ENCODE measurements around the gene AQP12B. TPM values are rescaled to one million over a fixed set of nuclear protein-coding genes. Genes with fewer than 3 reads are reported as not detected.

AQP12B gene
- total RNA-seq, 1 experiment from 2014 or later: not detected

GRCh38 chr2:240655931-240656886, 26.5 kb downstream of the AQP12B start:
- H3K4me3 Mint-ChIP-seq (ENCODE audit: unreplicated experiment): no peak overlapping the region
- Histone ChIP-seq H3K36me3 (ENCODE audit: control insufficient read depth, insufficient read depth, low read length) (no peaks in the 10 kb centered on the region), H3K9me3 (no peaks in the 10 kb centered on the region), H3K4me1 (no peaks in the 10 kb centered on the region), H3K27me3 (replicated peaks; ENCODE audit: control insufficient read depth, insufficient read depth, low read length) (no peaks in the 10 kb centered on the region), H3K4me3 (ENCODE audit: low read depth, low read length) (no peak overlapping the region)
- no TSS peak for BruUV-seq (replicated peaks)
- no peaks in the 10 kb centered on the region for H3K36me3 Mint-ChIP-seq (ENCODE audit: insufficient read depth, unreplicated experiment)
- no peak overlapping the region for H3K27ac Mint-ChIP-seq (ENCODE audit: unreplicated experiment)
- no peak for TF ChIP-seq CTCF (IDR thresholded peaks at IDR 0.05; ENCODE audit: insufficient read depth in 1 of 2, low read depth in 1 of 2, low read length in 1 of 2, severe bottlenecking in 1 of 2, unreplicated experiment in 1 of 2)
- DNase-seq: no peak
- H3K4me1 Mint-ChIP-seq (ENCODE audit: low read depth, unreplicated experiment): no peaks in the 10 kb centered on the region
- CTCF ChIA-PET: no interaction called here
- no peaks in the 10 kb centered on the region for H3K9me3 Mint-ChIP-seq (ENCODE audit: unreplicated experiment)
- intact Hi-C loops (cut with micrococcal nuclease; ENCODE audit: unreplicated experiment): no loop called here
- H3K27me3 Mint-ChIP-seq (ENCODE audit: insufficient read depth, unreplicated experiment): peaks cover 16% of the 10 kb centered on the region
- POLR2A ChIA-PET: no interaction called here

GRCh38 chr2:240651185-240651584, 31.5 kb downstream of the AQP12B start:
- Histone ChIP-seq H3K9me3 (no peaks in the 10 kb centered on the region), H3K4me1 (no peaks in the 10 kb centered on the region), H3K27me3 (replicated peaks; ENCODE audit: control insufficient read depth, insufficient read depth, low read length) (no peaks in the 10 kb centered on the region), H3K4me3 (ENCODE audit: low read depth, low read length) (no peak overlapping the region), H3K36me3 (ENCODE audit: control insufficient read depth, insufficient read depth, low read length) (no peaks in the 10 kb centered on the region)
- no peaks in the 10 kb centered on the region for H3K36me3 Mint-ChIP-seq (ENCODE audit: insufficient read depth, unreplicated experiment)
- intact Hi-C loops (cut with micrococcal nuclease; ENCODE audit: unreplicated experiment): no loop called here
- no peak overlapping the region for H3K27ac Mint-ChIP-seq (ENCODE audit: unreplicated experiment)
- H3K4me1 Mint-ChIP-seq (ENCODE audit: low read depth, unreplicated experiment): no peaks in the 10 kb centered on the region
- ChIA-PET CTCF (interaction anchor here (0.6 kb wide), 1 partner anchor 9 kb away, joined by 3 read pairs; no protein-coding TSS in a partner anchor), POLR2A (no interaction called here)
- H3K9me3 Mint-ChIP-seq (ENCODE audit: unreplicated experiment): no peaks in the 10 kb centered on the region
- DNase-seq: no peak
- TF ChIP-seq CTCF (IDR thresholded peaks at IDR 0.05; ENCODE audit: insufficient read depth in 1 of 2, low read depth in 1 of 2, low read length in 1 of 2, severe bottlenecking in 1 of 2, unreplicated experiment in 1 of 2): no peak
- H3K4me3 Mint-ChIP-seq (ENCODE audit: unreplicated experiment): no peak overlapping the region
- BruUV-seq (replicated peaks): no TSS peak
- H3K27me3 Mint-ChIP-seq (ENCODE audit: insufficient read depth, unreplicated experiment): peaks cover 12% of the 10 kb centered on the region

GRCh38 chr2:240650254-240650965, 32.3 kb downstream of the AQP12B start:
- no peaks in the 10 kb centered on the region for H3K4me1 Mint-ChIP-seq (ENCODE audit: low read depth, unreplicated experiment)
- Histone ChIP-seq H3K9me3 (no peaks in the 10 kb centered on the region), H3K27me3 (replicated peaks; ENCODE audit: control insufficient read depth, insufficient read depth, low read length) (no peaks in the 10 kb centered on the region), H3K36me3 (ENCODE audit: control insufficient read depth, insufficient read depth, low read length) (no peaks in the 10 kb centered on the region), H3K4me1 (no peaks in the 10 kb centered on the region), H3K4me3 (ENCODE audit: low read depth, low read length) (no peak overlapping the region)
- no peaks in the 10 kb centered on the region for H3K36me3 Mint-ChIP-seq (ENCODE audit: insufficient read depth, unreplicated experiment)
- DNase-seq: no peak
- no peaks in the 10 kb centered on the region for H3K9me3 Mint-ChIP-seq (ENCODE audit: unreplicated experiment)
- no peak overlapping the region for H3K27ac Mint-ChIP-seq (ENCODE audit: unreplicated experiment)
- H3K4me3 Mint-ChIP-seq (ENCODE audit: unreplicated experiment): no peak overlapping the region
- no peak for TF ChIP-seq CTCF (IDR thresholded peaks at IDR 0.05; ENCODE audit: insufficient read depth in 1 of 2, low read depth in 1 of 2, low read length in 1 of 2, severe bottlenecking in 1 of 2, unreplicated experiment in 1 of 2)
- ChIA-PET POLR2A (no interaction called here), CTCF (no interaction called here)
- BruUV-seq (replicated peaks): no TSS peak
- intact Hi-C loops (cut with micrococcal nuclease; ENCODE audit: unreplicated experiment): no loop called here
- peaks cover 12% of the 10 kb centered on the region for H3K27me3 Mint-ChIP-seq (ENCODE audit: insufficient read depth, unreplicated experiment)
